Stimulated activated effector memory CD8-positive, alpha-beta T cell treated with anti-CD3 and anti-CD28 coated beads, Interleukin-12 subunit alpha, Interleukin-12 subunit beta, amount 100 ng/mL, for 72 hours (primary cell): Measurements from ENCODE around the gene HIP1.
"Not testable (repeated sequence)": the region's sequence is repeated elsewhere in the genome, so short reads cannot be mapped to it uniquely, and the experiment has no call there.

ENCODE experiments used
- ATAC-seq: fragments of 150-1000 bp; cut with Tn5 transposase; 2 replicates; pipeline ENCODE4 v1.10.0; 2021
- DNase-seq, 2 donors: peaks; one replicate each; pipeline ENCODE4 v3.0.0; 2021 to 2022; ENCODE audit warnings: low spot score in 2 of 2
- H3K27ac Mint-ChIP-seq: one replicate; pipeline ENCODE4 v1.8.0; 2022; ENCODE audit warnings: mild to moderate bottlenecking, mixed read lengths
- H3K36me3 Mint-ChIP-seq: one replicate; pipeline ENCODE4 v1.8.0; 2022; ENCODE audit warnings: mild to moderate bottlenecking, mixed read lengths
- H3K4me1 Mint-ChIP-seq: one replicate; pipeline ENCODE4 v1.8.0; 2022; ENCODE audit warnings: mixed read lengths
- H3K4me3 Mint-ChIP-seq: one replicate; pipeline ENCODE4 v1.8.0; 2022; ENCODE audit warnings: mild to moderate bottlenecking, mixed read lengths
- H3K9me3 Mint-ChIP-seq: one replicate; pipeline ENCODE4 v1.8.0; 2022; ENCODE audit warnings: mixed read lengths

HIP1 gene

DNA sequence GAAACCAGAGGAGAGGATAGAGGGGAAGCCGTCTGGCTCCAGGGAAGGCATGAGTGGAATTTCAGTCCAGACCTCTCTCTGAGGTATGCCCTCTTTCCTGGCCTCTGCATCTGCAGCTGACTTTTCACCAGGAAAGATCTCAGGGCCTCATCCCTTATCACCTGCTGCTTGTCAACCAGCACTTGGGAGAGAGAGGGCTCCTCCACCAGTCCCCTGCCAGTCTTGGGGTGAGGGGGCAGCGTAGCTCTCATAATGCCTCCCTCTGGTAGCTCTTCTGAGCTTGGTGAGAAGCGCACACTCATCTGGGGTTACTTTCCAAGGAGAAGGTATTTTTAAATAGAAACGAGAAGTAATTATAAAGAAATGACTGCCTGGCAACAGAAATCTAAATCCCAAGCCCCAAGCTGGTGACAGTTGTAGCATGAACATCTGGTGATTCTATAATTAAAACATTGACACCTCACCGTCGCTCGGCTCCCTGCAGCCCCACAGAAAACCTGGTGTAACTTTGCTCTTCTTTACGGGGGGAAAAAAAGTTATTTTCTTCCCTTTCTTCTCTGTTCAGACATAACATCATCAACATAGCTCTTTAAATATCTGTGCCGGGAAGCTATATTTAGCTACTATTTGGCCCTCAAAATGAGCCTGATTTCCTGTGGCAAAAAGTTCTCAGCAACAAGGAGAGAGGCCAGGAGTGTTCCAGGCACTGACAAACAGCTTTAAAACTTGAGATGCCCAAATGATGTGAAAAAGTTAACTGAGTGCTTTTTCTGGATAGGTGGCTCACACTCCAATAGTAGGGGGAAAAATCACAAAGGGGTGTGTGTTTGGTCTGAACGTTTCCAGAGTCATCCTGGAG is 26.9 kb downstream of the HIP1 start:
- peaks cover 20% of the 10 kb centered on the region for H3K4me1 Mint-ChIP-seq
- no peak overlapping the region for H3K27ac Mint-ChIP-seq
- peaks cover 7% of the 10 kb centered on the region for H3K9me3 Mint-ChIP-seq
- no peak for DNase-seq
- H3K4me3 Mint-ChIP-seq: no peak overlapping the region
- ATAC-seq: no peak
- H3K36me3 Mint-ChIP-seq: no peaks in the 10 kb centered on the region

DNA sequence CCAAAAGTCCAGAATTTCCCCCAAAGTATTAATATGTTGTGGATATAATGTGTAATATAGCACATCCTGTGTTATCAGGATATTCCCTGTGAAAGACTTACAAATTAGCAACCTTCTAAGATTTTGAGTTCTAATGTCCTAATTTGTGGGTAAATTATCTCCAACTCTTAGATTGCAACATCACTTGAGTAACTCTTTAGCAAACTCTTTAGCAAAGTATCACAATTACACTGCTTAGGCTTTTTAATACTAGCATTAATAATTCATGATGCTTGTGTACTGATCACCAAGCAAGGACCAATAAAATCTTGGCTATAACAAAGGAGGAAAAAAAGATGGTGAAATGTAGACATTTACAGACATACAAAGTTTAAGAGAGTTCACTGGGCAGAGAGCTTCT is 27.7 kb downstream of the HIP1 start:
- no peak for ATAC-seq
- Mint-ChIP-seq H3K4me3 (no peak overlapping the region), H3K27ac (no peak overlapping the region), H3K36me3 (no peaks in the 10 kb centered on the region), H3K4me1 (peaks cover 20% of the 10 kb centered on the region), H3K9me3 (peaks cover 7% of the 10 kb centered on the region)
- no peak for DNase-seq

DNA sequence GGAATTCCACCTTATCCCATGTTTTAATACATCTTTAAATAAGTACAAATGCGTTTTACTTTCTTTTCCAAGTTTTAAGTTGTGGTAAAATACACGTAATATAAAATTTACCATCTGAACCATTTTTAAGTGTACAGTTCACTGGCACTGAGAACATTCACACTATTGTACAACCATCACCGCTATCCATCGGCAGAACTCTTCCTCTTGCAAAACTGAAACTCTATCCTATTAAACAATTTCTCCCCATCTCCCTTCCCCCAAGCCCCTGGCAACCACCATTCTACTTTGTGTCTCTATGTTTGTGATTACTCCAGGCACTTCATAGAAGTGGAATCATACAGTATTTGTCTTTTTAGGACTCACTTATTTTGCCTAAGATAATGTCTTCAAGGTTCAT is 33.8 kb downstream of the HIP1 start:
- Mint-ChIP-seq H3K36me3 (no peaks in the 10 kb centered on the region), H3K27ac (peak overlapping the region; percentile 14), H3K4me1 (no peaks in the 10 kb centered on the region), H3K9me3 (peaks cover 7% of the 10 kb centered on the region), H3K4me3 (no peak overlapping the region)
- DNase-seq (no peak), ATAC-seq (no peak)

- H3K9me3 Mint-ChIP-seq: no peaks in the 10 kb centered on the region
- ATAC-seq (no peak), DNase-seq (no peak)
- no peaks in the 10 kb centered on the region for H3K4me1 Mint-ChIP-seq
- H3K4me3 Mint-ChIP-seq: no peak overlapping the region
- no peak overlapping the region for H3K27ac Mint-ChIP-seq
- H3K36me3 Mint-ChIP-seq: no peaks in the 10 kb centered on the region
Measured at GRCh38 chr7:75702515-75702914, 36.2 kb downstream of the HIP1 start.

- no peaks in the 10 kb centered on the region for H3K36me3 Mint-ChIP-seq
- no peak for ATAC-seq
- H3K4me3 Mint-ChIP-seq: no peak overlapping the region
- H3K27ac Mint-ChIP-seq: peak overlapping the region; percentile 26
- no peaks in the 10 kb centered on the region for H3K9me3 Mint-ChIP-seq
- H3K4me1 Mint-ChIP-seq: no peaks in the 10 kb centered on the region
- DNase-seq: no peak
Measured at GRCh38 chr7:75699993-75700392, 38.7 kb downstream of the HIP1 start.

DNA sequence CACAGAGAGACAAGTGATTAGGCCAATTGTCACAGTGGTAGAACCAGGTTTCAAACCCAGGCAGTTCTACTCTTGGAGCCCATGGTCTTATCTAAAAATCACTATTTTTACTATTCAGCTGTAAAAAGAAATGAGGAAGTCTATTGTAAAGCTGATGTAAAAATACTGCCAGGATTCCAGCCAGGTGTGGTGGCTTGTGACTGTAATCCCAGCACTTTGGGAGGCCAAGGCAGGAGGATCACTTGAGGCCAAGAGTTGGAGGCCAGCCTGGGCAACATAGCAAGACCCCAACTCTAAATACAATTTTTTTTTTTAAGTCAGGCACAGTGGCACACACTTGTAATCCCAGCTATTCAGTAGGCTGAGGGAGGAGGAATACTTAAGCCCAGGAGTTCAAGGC is 40.4 kb downstream of the HIP1 start:
- Mint-ChIP-seq H3K27ac (no peak overlapping the region), H3K4me3 (no peak overlapping the region), H3K9me3 (no peaks in the 10 kb centered on the region), H3K4me1 (no peaks in the 10 kb centered on the region), H3K36me3 (no peaks in the 10 kb centered on the region)
- DNase-seq: no peak
- ATAC-seq: no peak

- H3K9me3 Mint-ChIP-seq: no peaks in the 10 kb centered on the region
- ATAC-seq (no peak), DNase-seq (no peak)
- H3K4me1 Mint-ChIP-seq: no peaks in the 10 kb centered on the region
- H3K36me3 Mint-ChIP-seq: no peaks in the 10 kb centered on the region
- H3K27ac Mint-ChIP-seq: peak overlapping the region; percentile 56
- H3K4me3 Mint-ChIP-seq: no peak overlapping the region
Measured at GRCh38 chr7:75696263-75697037, 42.3 kb downstream of the HIP1 start.

DNA sequence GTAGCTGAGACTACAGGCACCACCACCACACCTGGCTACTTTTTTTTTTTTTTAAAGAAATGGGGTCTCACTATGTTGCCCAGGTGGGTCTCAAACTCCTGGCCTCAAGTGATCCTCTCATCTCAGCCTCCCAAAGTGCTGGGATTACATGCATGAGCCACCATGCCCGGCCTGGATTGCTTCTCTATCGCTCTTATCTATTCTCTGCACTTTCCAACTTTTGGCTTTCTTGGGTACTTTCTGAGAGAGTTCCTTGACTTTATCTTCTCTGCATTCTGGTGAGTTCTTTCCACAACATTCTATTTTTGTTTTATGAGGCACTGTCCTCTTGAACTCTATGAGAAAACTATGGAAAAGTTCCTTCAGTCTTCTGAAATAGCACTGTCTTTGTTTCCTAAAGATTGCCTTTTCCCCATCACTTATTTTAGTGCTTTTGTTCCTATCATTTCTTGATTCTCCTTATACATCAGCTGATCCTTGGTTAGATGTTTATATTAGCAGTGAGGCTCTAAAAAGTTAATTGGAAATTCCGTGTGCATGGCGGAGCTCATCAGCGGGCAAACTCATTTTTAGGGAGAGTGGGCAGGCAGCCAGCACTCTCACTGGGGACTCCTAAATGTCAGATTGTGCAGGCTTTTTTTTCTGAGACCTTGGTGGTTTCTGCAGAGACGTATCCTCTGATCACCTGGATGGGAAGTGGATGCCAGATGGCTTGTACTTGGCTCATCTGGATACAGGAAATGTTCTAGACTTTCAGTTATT is 43.9 kb downstream of the HIP1 start:
- no peak overlapping the region for H3K4me3 Mint-ChIP-seq
- no peaks in the 10 kb centered on the region for H3K36me3 Mint-ChIP-seq
- H3K27ac Mint-ChIP-seq: no peak overlapping the region
- no peaks in the 10 kb centered on the region for H3K4me1 Mint-ChIP-seq
- DNase-seq (no peak), ATAC-seq (no peak)
- H3K9me3 Mint-ChIP-seq: no peaks in the 10 kb centered on the region

GRCh38 chr7:75693668-75694067 is 45.1 kb downstream of the HIP1 start:
- not testable (repeated sequence) for H3K27ac Mint-ChIP-seq, H3K4me1 Mint-ChIP-seq, H3K9me3 Mint-ChIP-seq, ATAC-seq, DNase-seq, H3K4me3 Mint-ChIP-seq, H3K36me3 Mint-ChIP-seq

DNA sequence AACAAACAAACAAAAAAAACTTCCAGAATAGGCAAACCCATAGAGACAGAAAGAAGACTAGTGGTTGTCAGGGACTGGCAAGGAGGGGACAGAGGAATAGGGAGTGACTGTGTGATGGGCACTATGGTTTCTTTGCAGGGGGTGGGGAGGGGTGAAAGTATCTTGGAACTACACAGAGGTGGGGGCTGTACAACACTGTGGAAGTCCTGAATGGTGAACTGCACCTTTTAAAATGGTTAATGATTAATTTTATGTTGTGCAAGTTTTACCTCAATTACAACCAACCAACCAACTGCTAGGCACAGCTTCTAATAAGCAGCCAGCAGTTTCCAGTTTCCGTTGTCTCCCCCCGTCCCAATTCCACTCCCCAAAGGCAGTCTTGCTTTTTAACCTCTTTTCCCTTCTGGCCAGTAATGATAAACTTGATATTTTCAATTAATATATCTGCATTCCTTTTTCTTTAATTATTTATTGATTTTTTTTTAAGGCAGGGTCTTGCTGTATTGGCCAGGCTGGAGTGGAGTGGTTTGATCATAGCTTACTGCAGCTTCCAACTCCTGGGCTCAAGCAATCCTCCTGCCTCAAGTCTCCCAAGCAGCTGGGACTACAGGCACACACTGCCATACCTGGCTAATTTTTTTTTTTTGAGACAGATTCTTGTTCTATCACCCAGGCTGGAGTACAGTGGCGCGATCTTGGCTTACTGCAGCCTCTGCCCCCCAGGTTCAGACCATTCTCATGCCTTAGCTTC is 46.8 kb downstream of the HIP1 start:
- H3K9me3 Mint-ChIP-seq: no peaks in the 10 kb centered on the region
- ATAC-seq: no peak
- no peak overlapping the region for H3K4me3 Mint-ChIP-seq
- DNase-seq: no peak
- H3K36me3 Mint-ChIP-seq: no peaks in the 10 kb centered on the region
- H3K27ac Mint-ChIP-seq: no peak overlapping the region
- H3K4me1 Mint-ChIP-seq: peaks cover 8% of the 10 kb centered on the region

DNA sequence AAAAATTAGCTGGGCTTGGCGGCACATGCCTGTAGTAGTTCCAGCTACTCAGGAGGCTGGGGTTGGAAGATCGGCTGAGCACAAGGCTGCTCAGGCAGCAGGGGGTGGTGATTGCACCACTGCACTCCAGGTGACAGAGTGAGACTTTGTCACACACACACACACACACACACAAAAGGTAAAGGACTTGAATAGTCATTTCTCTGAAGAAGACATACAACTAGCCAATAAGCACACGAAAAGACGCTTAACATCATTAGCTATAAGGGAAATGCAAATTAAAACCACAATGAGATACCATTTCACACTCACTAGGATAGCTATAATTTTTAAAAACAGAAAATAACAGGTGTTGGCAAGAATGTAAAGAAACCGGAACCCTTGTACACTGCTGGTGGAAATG is 48.6 kb downstream of the HIP1 start:
- Mint-ChIP-seq H3K4me3 (no peak overlapping the region), H3K36me3 (no peaks in the 10 kb centered on the region), H3K4me1 (peaks cover 8% of the 10 kb centered on the region), H3K27ac (no peak overlapping the region), H3K9me3 (no peaks in the 10 kb centered on the region)
- DNase-seq: no peak
- no peak for ATAC-seq

- H3K36me3 Mint-ChIP-seq: no peaks in the 10 kb centered on the region
- ATAC-seq (no peak), DNase-seq (no peak)
- no peak overlapping the region for H3K27ac Mint-ChIP-seq
- H3K9me3 Mint-ChIP-seq: no peaks in the 10 kb centered on the region
- H3K4me3 Mint-ChIP-seq: no peak overlapping the region
- peaks cover 8% of the 10 kb centered on the region for H3K4me1 Mint-ChIP-seq
Measured at GRCh38 chr7:75689246-75690099, 49.3 kb downstream of the HIP1 start.

DNA sequence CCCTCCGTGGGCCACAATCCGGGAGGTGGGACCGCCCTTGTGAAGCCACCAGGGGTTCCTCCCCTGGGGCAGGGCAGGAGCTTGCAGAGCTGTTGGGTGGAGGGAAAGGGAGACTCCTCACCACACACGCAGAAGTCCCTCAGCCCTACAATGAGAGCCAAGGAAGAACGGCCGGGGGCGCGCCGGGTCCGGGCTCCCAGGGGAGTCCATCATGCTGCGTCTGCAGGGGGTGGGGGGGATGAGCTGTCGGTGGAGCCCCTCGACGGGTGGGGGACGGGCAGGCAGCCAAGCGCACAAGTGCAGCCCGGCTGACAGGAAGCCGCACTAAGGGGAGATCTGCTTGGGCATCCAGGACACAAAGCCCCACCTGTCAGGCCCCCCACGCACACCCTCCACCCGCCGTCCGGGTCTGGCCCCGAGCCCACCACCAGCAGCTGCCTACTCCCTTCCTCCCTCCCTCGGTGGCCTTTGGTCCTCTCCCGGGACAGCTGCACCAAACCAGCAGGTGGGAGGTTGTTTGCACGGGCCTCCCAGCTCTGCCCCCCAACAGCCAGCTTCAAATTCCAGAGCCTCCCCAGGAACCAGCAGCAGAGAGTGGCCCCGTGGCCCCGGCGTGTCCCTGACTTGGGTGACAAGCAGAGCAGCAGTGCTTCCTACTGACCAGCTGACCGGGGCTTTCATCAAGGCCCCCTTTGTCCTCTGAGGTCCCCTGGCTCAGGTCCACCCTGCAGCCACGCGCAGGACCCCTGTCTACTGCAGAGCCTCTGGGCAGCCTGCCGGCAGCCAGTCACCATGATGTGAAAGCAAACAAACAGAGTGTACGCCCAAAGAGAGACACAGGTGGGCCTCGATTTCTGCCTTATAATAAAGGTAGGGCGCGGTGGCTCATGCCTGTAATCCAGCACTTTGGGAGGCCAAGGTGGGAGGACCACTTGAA is 50.3 kb downstream of the HIP1 start:
- DNase-seq (no peak), ATAC-seq (no peak)
- Mint-ChIP-seq H3K4me3 (no peak overlapping the region), H3K9me3 (no peaks in the 10 kb centered on the region), H3K36me3 (no peaks in the 10 kb centered on the region), H3K27ac (peak overlapping the region; percentile 72), H3K4me1 (peaks cover 8% of the 10 kb centered on the region)
